Ovary (tissue), 9 donors: ENCODE data around the gene GRID1. TPM values are rescaled to one million over a fixed set of nuclear protein-coding genes. Genes with fewer than 3 reads are reported as not detected.

Source experiments
- DNase-seq, 5 donors: peaks; one replicate each; pipeline ENCODE4 v3.0.0-alpha.2; 2019 to 2020
- H3K27ac ChIP-seq, 2 donors: fragments of 200-600 bp; one replicate each; pipeline versions ENCODE4 v1.5.1 to v1.8.0; 2019 to 2022
- H3K27me3 ChIP-seq: fragments of 200-600 bp; one replicate; pipeline ENCODE4 v1.8.0; 2022
- H3K36me3 ChIP-seq: fragments of 200-600 bp; sonication (generic); one replicate; pipeline ENCODE4 v1.5.1; 2019
- H3K4me1 ChIP-seq: one replicate; pipeline ENCODE4 v1.8.1; 2013; ENCODE audit warnings: mild to moderate bottlenecking, moderate library complexity; ENCODE audit not compliant: insufficient read depth
- H3K4me3 ChIP-seq: fragments of 200-600 bp; sonication (generic); one replicate; pipeline ENCODE4 v1.5.1; 2017
- H3K9me3 ChIP-seq, 2 donors: fragments of 200-600 bp in 1 of 2; sonication (generic) in 1 of 2; one replicate each; pipeline versions ENCODE4 v1.5.1 to v1.8.1; 2013 to 2019; ENCODE audit warnings: mild to moderate bottlenecking in 1 of 2, moderate library complexity in 1 of 2
- CTCF ChIP-seq, 3 donors: fragments of 450-650 bp in 2 of 3; fragments of 200-600 bp in 1 of 3; IDR thresholded peaks; one replicate each; pipeline versions ENCODE4 v1.5.1 to v1.8.0; 2016 to 2022; ENCODE audit warnings: antibody characterized with exemption in 3 of 3, mild to moderate bottlenecking in 1 of 3
- EP300 ChIP-seq: sonication (generic); formaldehyde crosslinking; IDR thresholded peaks from one replicate; pipeline ENCODE4 v1.6.1; 2017; ENCODE audit warnings: antibody characterized with exemption
- POLR2A ChIP-seq: fragments of 450-650 bp; IDR thresholded peaks from one replicate; pipeline ENCODE4 v1.6.1; 2017; ENCODE audit warnings: antibody characterized with exemption, mild to moderate bottlenecking, moderate library complexity
- WGBS, 3 donors: extraction: QIAGEN DNeasy Blood & Tissue Kit in 1 of 3; methylation state at CpG; one replicate each; pipeline versions ENCODE4 v1.1.5 to v1.1.7; 2013 to 2017; 5-methylcytosine and 5-hydroxymethylcytosine counted together
- intact Hi-C, 4 donors: fragments of 100-400 bp; cut with DNase I; formaldehyde crosslinking; loops; one replicate each; pipeline versions ENCODE4 v1.11.0 to v1.15.1; 2022 to 2023
- polyA plus RNA-seq, 2 donors: library from polyadenylated mRNA; stranded (reverse); fragments of 200-250 nt in 1 of 2; fragments of 350-450 nt in 1 of 2; fragmentation: Illumina TruSeq in 1 of 2; extraction: RNeasy Lipid Tissue Mini Kit (QIAGEN cat#74804) in 1 of 2; gene quantifications; one replicate each; pipeline ENCODE4 v1.2.3, GENCODE V29; 2013 to 2014
- total RNA-seq, 7 donors: library from RNA; depleted of rRNA in 2 of 7; stranded (reverse); fragments of >200 nt in 2 of 7; fragmentation: NEBNext Ultra II Directional in 3 of 7; extraction: Animal tissue kit (Norgen Biotek cat#: 25700) in 3 of 7; gene quantifications; one replicate each; pipeline versions ENCODE4 v1.1.0 to v1.2.4, GENCODE V29; 2016 to 2023
- donor health status: DM: no; HTN: no; CAD: no; lungs with moderate emphysema.
- donor health status: DM: no; HTN: no; CAD: no.
- donor health status: Bipolar disorder and iron deficiency.
- donor health status: DM: yes; HTN: yes; CAD: no.
- donor health status: DM: no; HTN: no; CAD: no.
- donor health status: DM: yes; HTN: yes; CAD: no.

GRID1 gene
- total and polyA plus RNA-seq, 9 donors, result 0.57 to 6.2 (median 1.8) TPM

DNA sequence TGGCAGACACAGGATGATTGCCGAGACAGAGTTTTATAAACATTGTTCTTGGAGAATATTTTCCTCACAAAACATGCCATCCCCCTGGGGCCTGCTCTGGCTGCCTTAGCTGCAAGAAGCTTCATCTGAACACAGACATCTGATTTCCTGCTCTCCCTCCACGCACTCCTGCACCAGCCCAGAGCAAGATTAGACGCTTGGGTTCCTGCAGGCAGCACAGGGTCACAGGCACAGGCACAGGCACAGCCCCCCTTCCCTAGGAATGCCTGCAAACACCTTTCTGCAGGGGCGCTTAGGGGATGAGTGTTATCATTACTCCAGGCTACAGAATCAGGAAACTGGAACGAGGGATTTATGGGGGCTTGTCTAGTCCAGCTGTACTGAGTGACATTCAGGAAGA lies 450.3 kb downstream of the GRID1 start:
- WGBS, 3 donors, result 8 to 26% (median 8%) methylated on average over 5 of the region's 5 CpGs
- Histone ChIP-seq H3K27me3 (no peaks in the 10 kb centered on the region), H3K27ac (no peak overlapping the region), H3K4me1 (no peaks in the 10 kb centered on the region), H3K36me3 (no peaks in the 10 kb centered on the region), H3K9me3 (no peaks in the 10 kb centered on the region), H3K4me3 (no peak overlapping the region)
- intact Hi-C loops, result no loop called here
- TF ChIP-seq EP300 (no peak), CTCF (IDR thresholded peaks at IDR 0.05) (no peak), POLR2A (no peak)
- no peak for DNase-seq

DNA sequence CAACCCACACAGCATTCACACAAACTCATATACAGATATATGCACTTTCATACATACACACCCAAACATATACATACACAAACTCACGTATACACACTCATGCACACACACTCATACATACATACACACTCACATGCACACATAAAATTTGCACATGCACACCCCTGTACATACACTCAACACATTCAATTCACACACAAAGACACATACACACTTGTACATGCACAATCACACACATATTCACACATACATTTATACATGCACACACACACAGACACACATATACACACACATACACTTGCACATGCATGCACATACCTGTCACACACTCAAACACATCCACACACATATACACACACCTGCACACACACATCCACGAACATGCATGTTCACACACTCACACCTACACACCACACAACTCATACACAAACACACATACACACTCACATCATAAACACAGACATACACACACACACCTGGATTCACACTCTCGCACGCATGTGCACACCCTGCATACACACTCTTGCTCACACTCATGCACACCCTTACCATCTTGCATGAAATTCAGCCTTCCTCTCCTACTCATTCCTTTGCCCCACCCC lies 451.2 kb downstream of the GRID1 start:
- 93 to 96% (median 95%) methylated on average over 4 of the region's 4 CpGs for WGBS, 3 donors
- intact Hi-C loops, result no loop called here
- no peak for DNase-seq
- Histone ChIP-seq H3K27me3 (no peaks in the 10 kb centered on the region), H3K36me3 (no peaks in the 10 kb centered on the region), H3K4me1 (no peaks in the 10 kb centered on the region), H3K27ac (no peak overlapping the region), H3K4me3 (no peak overlapping the region), H3K9me3 (no peaks in the 10 kb centered on the region)
- TF ChIP-seq POLR2A, result no peak
- TF ChIP-seq EP300, result no peak
- no peak for TF ChIP-seq CTCF (IDR thresholded peaks at IDR 0.05)

- DNase-seq, result no peak
- no peak for TF ChIP-seq CTCF (IDR thresholded peaks at IDR 0.05)
- TF ChIP-seq EP300, result no peak
- TF ChIP-seq POLR2A, result no peak
Measured at GRCh38 chr10:85914720-85915119, 451.9 kb downstream of the GRID1 start.

DNA sequence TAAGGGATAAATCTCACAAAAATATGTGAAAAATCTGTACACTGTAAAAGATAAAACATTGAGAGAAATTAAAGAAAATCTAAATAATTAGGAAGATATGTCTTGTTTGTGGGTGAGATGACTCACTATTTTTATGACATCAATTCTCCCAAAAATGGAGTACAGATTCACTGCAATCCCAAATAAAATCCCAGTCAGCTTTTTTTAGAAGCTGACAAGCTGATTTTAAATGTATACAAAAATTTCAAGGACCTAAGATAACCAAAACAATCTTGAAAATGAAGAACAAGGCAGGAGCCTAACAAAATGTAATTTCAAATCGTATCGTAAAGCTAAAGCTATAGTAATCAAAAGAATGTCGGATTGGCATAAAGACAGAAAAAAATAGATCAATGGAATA lies 458.1 kb downstream of the GRID1 start:
- H3K9me3 ChIP-seq, result no peaks in the 10 kb centered on the region
- no peak for TF ChIP-seq EP300
- no peak for TF ChIP-seq POLR2A
- no peak for TF ChIP-seq CTCF (IDR thresholded peaks at IDR 0.05)

More at GRCh38 chr10:85914720-85915119, 451.9 kb downstream of the GRID1 start:
- Histone ChIP-seq H3K4me1 (no peaks in the 10 kb centered on the region), H3K27ac (no peak overlapping the region), H3K9me3 (no peaks in the 10 kb centered on the region), H3K4me3 (no peak overlapping the region), H3K27me3 (no peaks in the 10 kb centered on the region), H3K36me3 (no peaks in the 10 kb centered on the region)
- intact Hi-C loops, result no loop called here
- 88 to 93% (median 91%) methylated on average over 3 of the region's 3 CpGs for WGBS, 3 donors

More for the DNA sequence above, 458.1 kb downstream of the GRID1 start:
- DNase-seq, result no peak
- no peaks in the 10 kb centered on the region for H3K4me1 ChIP-seq
- H3K36me3 ChIP-seq, result no peaks in the 10 kb centered on the region
- intact Hi-C loops, result no loop called here
- no peak overlapping the region for H3K27ac ChIP-seq
- no peaks in the 10 kb centered on the region for H3K27me3 ChIP-seq
- 32 to 70% (median 41%) methylated on average over 3 of the region's 3 CpGs for WGBS, 3 donors
- no peak overlapping the region for H3K4me3 ChIP-seq
